ENCODE data around the gene TEX14. TPM values are rescaled to one million over a fixed set of nuclear protein-coding genes. Genes with fewer than 3 reads are reported as not detected.

The TEX14 gene
- total and polyA plus RNA-seq, 7 donors, result 0.05 to 3.5 (median 0.11) TPM; not detected in 1

- 64 to 76% (median 68%) methylated on average over 3 of the region's 3 CpGs for WGBS, 3 donors
- DNase-seq, result no peak
These were observed 14.7 kb upstream of the TEX14 start for GRCh38 chr17:58706351-58707140.

GRCh38 chr17:58703916-58704286 lies 12.1 kb upstream of the TEX14 start:
- H3K36me3 ChIP-seq (ENCODE audit: insufficient read depth in 1 of 2, low read depth in 1 of 2), result peaks cover 0 to 71% of the 10 kb centered on the region in 2 donors
- intact Hi-C loops (cut with DNase I), result loop anchor here in 1 of 2 donors (5.0 kb wide), 1 partner anchor 192 kb away; the partner anchor contains the start of gene MTMR4
- WGBS, 3 donors, result 94 to 97% (median 97%) methylated on average over 2 of the region's 2 CpGs

More at GRCh38 chr17:58706351-58707140, 14.7 kb upstream of the TEX14 start:
- Histone ChIP-seq H3K27ac (no peak overlapping the region), H3K4me1 (no peaks in the 10 kb centered on the region), H3K36me3 (ENCODE audit: insufficient read depth in 1 of 2, low read depth in 1 of 2) (peaks cover 0 to 52% of the 10 kb centered on the region in 2 donors), H3K27me3 (ENCODE audit: insufficient read depth in 3 of 3, low read length in 2 of 3) (no peaks in the 10 kb centered on the region), H3K9me3 (no peaks in the 10 kb centered on the region), H3K4me3 (no peak overlapping the region)
- no peak for ATAC-seq
- TF ChIP-seq CTCF (IDR thresholded peaks at IDR 0.05), result no peak
- intact Hi-C loops (cut with DNase I), result no loop called here

GRCh38 chr17:58703137-58703915 lies 11.5 kb upstream of the TEX14 start:
- H3K4me3 ChIP-seq, result no peak overlapping the region
- no peak for DNase-seq
- 91 to 95% (median 92%) methylated on average over 4 of the region's 4 CpGs for WGBS, 3 donors
- H3K9me3 ChIP-seq, result no peaks in the 10 kb centered on the region
- no peak overlapping the region for H3K27ac ChIP-seq
- intact Hi-C loops (cut with DNase I), result loop anchor here in 1 of 2 donors (5.0 kb wide), 1 partner anchor 191 kb away; the partner anchor contains the start of gene MTMR4
- H3K4me1 ChIP-seq, result no peaks in the 10 kb centered on the region
- no peak for TF ChIP-seq CTCF (IDR thresholded peaks at IDR 0.05)
- H3K27me3 ChIP-seq (ENCODE audit: insufficient read depth in 3 of 3, low read length in 2 of 3), result no peaks in the 10 kb centered on the region
- H3K36me3 ChIP-seq (ENCODE audit: insufficient read depth in 1 of 2, low read depth in 1 of 2), result peaks cover 0 to 72% of the 10 kb centered on the region in 2 donors
- ATAC-seq, result no peak

More at GRCh38 chr17:58703916-58704286, 12.1 kb upstream of the TEX14 start:
- no peak for TF ChIP-seq CTCF (IDR thresholded peaks at IDR 0.05)
- H3K27ac ChIP-seq, result no peak overlapping the region
- no peaks in the 10 kb centered on the region for H3K27me3 ChIP-seq (ENCODE audit: insufficient read depth in 3 of 3, low read length in 2 of 3)
- H3K9me3 ChIP-seq, result no peaks in the 10 kb centered on the region
- H3K4me3 ChIP-seq, result no peak overlapping the region
- ATAC-seq, result no peak
- no peak for DNase-seq
- no peaks in the 10 kb centered on the region for H3K4me1 ChIP-seq

GRCh38 chr17:58702708-58703107 lies 10.9 kb upstream of the TEX14 start:
- H3K27me3 ChIP-seq (ENCODE audit: insufficient read depth in 3 of 3, low read length in 2 of 3), result no peaks in the 10 kb centered on the region
- H3K9me3 ChIP-seq, result no peaks in the 10 kb centered on the region
- intact Hi-C loops (cut with DNase I), result loop anchor here in 1 of 2 donors (5.0 kb wide), 1 partner anchor 190 kb away; the partner anchor contains the start of gene MTMR4
- H3K36me3 ChIP-seq (ENCODE audit: insufficient read depth in 1 of 2, low read depth in 1 of 2), result peaks cover 0 to 67% of the 10 kb centered on the region in 2 donors
- no peaks in the 10 kb centered on the region for H3K4me1 ChIP-seq
- no peak overlapping the region for H3K27ac ChIP-seq
- WGBS, 3 donors, result 91 to 96% (median 94%) methylated on average over 8 of the region's 8 CpGs
- H3K4me3 ChIP-seq, result no peak overlapping the region
- DNase-seq (no peak), ATAC-seq (no peak)
- no peak for TF ChIP-seq CTCF (IDR thresholded peaks at IDR 0.05)
